ENCODE data around the gene ZNF185. TPM values are rescaled to one million over a fixed set of nuclear protein-coding genes. Genes with fewer than 3 reads are reported as not detected.

ZNF185 gene
- total RNA-seq = 4.8 and 10.7 TPM in 2 replicates

DNA sequence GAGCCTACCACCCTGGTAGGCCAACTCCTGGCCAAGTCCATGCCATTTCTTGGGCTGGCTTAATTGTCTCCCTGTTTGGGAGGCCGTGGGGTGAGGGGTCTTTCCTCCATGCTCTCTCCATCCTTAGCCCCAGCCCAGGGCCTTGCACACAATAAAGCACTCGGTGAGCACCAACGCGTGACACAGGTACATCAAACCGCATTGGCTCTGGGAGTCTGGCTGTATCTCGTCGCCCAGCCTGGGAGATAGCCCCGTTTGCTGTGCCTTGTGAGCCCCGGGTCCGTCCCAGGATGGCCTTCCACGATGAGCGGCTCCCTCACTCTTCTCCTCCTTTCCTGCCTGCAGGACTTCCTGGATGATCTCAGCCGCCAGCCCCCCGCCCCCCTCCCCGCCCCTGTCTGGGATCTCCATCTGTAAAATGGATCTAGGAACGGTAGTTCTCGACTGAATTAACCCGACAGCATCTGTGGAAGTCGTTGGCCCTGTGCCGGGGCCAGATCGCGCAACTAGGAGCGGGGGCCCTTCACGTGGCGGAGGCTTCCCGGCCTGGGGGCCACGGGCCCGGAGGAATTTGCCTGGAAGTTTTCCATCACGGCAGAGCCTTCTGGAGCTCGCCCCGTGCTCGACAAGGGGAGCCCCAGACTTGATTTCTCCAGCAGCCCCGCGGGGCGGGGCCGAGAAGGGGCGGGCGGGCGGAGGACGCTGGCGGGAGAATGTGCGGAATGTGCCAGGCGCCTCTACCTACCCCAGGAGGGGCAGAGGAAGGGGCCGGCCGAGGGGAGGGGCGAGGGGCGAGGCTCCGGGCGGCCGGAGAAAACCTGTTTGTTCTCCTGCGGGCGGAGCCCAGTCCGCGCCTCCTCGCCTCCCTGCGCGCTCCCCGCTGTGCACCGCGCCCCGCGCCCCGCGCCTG, at the start of gene ZNF185:
Gene ZNF185 (plus strand): TSS at position 846 of the 910 bp plus-strand sequence. CDS start 16,423 bp downstream, outside the sequence.

Other genes starting within 250 kb of the ZNF185 start
- not detected in 2 replicates for gene MAGEA3, start 199.3 kb upstream of the ZNF185 start, total RNA-seq
- gene CSAG2, start 188.8 kb upstream of the ZNF185 start, total RNA-seq = not detected in 2 replicates
- gene MAGEA2B, start 183.4 kb upstream of the ZNF185 start, total RNA-seq = not detected in 2 replicates
- not detected in 2 replicates for gene CSAG1, start 164.3 kb upstream of the ZNF185 start, total RNA-seq
- not detected in 2 replicates for gene MAGEA12, start 164.3 kb upstream of the ZNF185 start, total RNA-seq
- not detected in 2 replicates for gene MAGEA2, start 144.2 kb upstream of the ZNF185 start, total RNA-seq
- gene CSAG3, start 138.8 kb upstream of the ZNF185 start, total RNA-seq = not detected in 2 replicates
- not detected in 2 replicates for gene MAGEA6, start 128.4 kb upstream of the ZNF185 start, total RNA-seq
- 28.0 and 31.3 TPM in 2 replicates for gene CETN2, start 67.3 kb upstream of the ZNF185 start, total RNA-seq
- 11.6 and 13.7 TPM in 2 replicates for gene NSDHL, start 67.0 kb upstream of the ZNF185 start, total RNA-seq
- gene PNMA5, start 96.0 kb downstream of the ZNF185 start, total RNA-seq = not detected in 2 replicates
- 0.13 and 0.17 TPM in 2 replicates for gene PNMA3, start 158.4 kb downstream of the ZNF185 start, total RNA-seq
- 2.9 and 3.3 TPM in 2 replicates for gene PNMA6A, start 174.4 kb downstream of the ZNF185 start, total RNA-seq

Data from smooth muscle cell of the pulmonary artery (primary cell).